ENCODE data around the gene TSC2.

Gene TSC2

DNA sequence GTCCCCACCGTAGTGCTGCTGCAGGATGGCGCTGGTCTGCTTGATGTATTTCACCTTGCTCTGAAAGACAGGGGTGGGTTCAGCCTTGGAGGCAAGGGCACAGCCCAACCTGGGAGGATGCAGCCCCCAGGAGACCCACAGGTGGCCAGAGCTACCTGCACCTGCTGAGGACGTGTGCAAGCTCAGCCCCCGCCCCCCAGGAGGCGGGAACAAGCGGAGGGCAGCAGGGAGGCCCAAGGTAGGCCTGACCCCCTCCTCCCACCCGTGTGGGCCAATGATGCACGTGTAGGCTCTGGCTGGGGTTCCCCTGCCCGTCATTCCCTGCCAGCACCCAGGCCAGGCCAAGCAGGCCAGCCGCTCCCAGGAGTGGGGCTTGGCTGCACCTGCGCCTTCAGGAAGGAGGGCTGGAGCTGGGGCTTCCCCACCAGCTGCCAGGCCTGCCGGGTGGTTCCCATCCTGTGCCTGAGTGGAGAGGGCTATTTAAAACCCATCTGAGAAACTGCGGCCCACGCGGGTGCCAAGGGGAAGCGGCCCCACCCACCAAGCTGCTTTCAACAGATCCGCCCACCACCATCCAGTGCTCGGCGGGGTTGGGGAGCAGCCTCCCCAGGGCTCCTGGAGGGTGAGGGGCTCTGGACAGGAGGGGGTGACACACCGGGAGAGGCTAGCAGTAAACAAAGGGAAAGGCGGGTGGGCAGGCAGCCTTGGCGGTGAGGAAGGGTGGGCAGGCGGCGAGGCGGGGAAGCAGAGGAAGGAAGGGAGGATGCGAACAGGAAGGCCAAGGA, 3.9 kb upstream of the TSC2 start:
- DNase-seq (ENCODE audit: low read depth), result no peak

DNA sequence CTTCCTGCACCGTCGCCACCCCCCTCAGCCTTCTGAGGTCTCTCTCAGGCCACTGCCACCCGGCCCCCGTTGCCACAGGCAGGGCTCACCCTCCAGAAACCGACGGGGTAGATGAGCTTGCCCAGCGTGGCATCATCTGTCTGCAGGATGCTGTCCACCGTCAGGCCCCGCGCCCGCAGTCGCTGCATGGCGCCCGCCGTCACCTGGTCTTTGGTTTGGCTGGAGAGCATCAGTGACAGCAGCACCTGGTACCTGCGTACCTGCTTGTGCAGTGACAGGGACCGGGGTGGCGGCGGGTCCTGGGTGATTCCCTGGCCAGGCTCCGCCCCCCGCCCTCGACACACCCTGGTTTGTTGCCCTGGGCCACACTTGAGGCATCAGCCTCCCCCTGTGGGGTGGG, 3.2 kb upstream of the TSC2 start:
- no peak for DNase-seq (ENCODE audit: low read depth)

DNA sequence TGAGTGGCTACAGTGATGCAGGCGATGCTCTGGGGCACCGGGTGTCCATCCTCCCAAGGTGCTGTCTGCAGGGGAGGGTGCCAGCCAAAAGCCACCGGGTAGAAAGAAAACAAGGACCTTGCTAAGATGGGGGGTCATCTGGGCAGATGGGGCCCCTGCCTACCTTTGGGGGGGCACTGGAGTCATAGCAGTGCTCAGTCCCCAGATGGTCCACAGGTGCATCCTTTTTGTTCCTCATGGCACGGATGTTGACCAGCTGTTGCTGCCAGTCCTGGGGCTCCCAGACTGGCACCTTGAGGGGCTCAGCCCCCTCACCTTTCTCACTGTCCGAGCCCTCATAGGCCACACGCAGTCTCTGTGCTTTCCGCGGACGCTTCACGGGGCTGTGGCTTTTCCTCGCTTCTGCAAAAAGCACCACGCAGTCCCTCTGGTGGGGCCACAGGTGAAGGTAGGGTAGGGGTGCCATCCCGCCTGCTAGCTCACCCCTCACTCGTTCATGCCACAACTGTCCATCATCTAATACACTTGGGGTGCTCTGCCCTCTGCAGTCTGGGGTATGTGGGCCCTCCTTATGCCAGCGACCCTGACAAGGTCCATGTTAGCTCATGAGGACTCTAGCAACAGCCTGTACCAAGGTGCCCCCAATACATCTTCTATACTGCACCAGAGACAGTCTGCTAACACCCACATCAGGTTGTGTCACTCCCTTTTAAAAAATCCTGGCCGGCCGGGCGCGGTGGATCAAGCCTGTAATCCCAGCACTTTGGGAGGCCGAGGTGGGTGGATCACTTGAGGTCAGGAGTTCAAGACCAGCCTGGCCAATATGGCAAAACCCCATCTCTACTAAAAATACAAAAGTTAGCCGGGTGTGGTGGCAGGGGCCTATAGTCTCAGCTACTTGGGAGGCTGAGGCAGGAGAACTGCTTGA, 1.6 kb upstream of the TSC2 start:
- no peak for DNase-seq (ENCODE audit: low read depth)

DNA sequence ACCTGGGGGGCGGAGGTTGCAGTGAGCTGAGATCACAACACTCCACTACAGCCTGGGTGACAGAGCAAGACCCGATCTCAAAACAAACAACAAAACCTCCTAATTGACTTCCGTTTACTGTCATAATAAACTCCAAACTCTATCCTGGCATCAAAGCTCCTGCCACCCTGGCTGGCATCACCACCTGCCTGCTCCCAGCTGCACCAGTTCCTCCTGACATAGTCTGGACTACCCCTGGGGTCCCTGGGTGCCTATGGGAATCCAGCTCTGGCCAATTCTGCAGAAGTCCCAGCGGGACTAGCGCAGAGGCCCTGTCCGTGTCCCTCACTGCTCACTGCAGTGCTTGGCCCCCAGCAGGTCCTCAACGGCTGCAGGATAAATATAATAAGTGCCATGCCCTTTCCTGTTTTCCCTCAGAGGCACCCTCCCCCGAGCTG, 874 bp upstream of the TSC2 start:
- no peak for DNase-seq (ENCODE audit: low read depth)

DNA sequence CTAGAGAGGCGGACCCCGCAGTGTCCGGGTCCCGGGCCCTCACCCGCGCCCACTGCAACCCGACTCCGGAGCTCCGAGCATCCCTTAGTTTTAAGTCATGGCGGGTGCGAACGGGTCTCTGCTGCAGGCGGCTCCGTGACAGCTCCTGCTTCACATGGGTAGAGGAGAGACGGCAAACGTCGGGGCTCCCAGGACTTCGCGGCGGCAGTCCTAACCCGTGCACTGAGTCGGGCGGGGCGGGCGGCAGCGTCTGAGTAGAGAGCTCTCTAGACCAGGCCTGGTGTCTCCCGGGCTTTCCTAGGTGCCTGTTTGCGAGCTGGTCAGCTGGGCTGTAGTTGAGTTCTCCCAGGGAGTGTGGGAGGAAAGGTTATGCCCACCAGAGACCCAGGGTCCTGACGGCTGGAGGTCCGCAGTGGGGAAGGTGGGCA, 345 bp downstream of the TSC2 start:
- DNase-seq (ENCODE audit: low read depth), result no peak

DNA sequence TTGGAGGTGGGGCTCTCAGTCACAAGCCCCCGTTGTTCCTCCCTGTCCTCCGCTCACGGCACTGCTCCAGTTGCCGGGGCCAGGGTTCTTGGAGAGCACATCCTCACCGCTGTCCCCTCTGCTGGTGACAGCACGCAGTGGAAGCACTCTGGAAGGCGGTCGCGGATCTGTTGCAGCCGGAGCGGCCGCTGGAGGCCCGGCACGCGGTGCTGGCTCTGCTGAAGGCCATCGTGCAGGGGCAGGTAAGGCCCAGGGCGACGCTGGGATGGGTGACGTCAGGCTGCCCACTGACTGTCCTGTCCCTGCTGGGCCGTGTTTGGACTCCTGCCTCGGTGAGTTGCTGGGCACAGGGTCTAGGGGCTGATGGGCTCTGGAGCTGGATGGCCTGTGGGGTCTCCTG, 5.4 kb downstream of the TSC2 start:
- no peak for DNase-seq (ENCODE audit: low read depth)

DNA sequence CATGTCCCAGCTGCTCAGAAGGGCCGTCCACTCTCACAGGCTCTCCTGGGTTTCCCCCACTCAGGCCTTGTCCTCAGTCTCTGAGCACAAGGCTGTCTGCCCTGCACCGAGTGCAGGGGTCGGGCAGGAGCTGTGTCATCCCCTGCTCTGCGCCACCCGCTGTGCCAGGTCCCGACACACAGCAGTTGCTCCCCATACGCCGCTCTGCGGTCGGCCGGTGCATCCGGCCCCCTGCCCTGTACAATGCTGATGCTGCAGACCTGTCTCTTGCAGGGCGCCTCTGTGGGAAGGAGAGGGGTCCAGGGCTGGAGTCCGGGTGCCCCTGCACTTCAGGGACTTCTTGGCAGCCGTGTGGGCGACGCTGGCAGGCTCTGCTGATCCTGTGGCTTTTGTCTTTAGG, 6.1 kb downstream of the TSC2 start:
- DNase-seq (ENCODE audit: low read depth), result no peak

DNA sequence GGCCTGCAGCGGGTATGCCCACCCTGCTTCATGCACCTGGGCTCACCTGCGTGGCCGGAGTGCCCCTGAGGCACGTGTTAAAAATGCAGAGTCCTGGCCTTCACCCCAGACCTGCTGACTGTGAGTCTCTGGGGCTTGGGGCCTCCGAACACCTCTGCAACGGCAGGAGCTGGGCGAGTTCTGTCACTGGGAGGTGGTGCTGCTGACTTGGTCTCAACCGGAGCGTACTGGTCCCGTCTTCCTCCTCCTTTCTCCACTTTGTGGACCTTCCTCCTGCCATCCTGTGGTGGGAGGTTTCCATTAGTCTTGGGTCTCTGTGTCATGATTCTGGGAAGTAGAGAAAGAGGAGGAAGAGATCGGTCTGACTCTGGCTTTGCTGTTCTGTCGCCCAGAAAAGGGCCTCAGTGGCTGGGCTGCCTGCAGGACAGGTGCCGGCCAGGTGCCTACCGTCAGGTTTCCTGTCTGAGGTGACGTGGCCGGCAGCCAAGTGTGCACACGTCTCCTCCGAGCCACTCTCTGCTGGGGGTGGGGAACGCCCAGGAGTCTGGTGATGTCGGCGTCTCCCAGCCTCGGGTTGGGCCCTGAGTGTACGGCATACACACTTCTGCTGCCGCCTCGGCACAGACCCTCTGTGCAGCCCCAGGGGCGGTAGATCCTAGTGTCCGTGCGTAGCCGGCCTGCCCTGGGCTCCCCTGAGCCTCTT, 6.9 kb downstream of the TSC2 start:
- DNase-seq (ENCODE audit: low read depth), result no peak

DNA sequence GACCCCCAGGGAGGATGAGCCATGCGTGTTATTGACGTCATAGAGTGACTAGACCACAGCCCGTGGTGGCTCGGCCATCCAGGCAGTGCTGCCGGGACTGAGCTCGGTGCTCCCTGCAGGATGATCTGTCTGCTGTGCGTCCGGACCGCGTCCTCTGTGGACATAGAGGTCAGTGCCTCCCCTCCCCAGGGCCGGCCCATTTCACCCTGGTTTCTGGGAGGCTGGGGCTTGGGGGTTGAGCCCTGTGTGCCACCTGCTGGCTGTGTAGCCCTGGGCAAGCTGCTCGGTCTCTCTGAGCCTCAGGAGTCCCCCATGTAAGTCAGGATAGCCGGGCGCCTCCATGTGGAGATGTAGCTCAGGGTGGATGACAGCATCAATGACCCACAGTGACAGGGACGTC, 8.3 kb downstream of the TSC2 start:
- no peak for DNase-seq (ENCODE audit: low read depth)

DNA sequence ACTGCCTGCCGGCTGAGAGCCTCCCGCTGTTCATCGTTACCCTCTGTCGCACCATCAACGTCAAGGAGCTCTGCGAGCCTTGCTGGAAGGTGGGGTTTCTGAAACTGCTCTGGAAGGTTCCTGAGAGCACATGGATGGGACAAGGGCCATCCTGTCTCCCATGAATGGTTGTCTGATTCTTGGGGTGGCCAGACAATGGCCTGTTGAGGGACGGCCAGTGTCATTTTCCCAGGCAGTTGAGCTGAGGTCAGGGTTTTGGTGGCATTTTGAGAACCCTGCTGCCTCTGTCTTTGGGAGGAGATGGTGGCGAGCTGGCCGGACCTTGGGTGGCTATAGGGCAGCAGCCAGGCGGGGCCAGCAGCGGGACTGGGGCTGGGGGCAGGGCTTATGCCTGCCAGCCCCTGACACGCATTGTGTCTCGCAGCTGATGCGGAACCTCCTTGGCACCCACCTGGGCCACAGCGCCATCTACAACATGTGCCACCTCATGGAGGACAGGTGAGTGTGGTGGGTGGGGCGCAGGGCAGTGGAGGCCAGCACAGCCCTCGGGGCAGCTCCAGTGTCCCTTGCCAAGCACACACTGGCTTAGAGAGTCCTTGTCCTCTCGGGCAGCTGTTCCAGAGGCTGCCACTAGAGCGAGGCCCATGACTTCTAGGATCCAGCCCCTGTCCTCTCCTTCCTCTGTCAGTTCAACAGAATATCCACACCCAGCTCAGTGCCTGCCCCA, 9.1 kb downstream of the TSC2 start:
- no peak for DNase-seq (ENCODE audit: low read depth)

DNA sequence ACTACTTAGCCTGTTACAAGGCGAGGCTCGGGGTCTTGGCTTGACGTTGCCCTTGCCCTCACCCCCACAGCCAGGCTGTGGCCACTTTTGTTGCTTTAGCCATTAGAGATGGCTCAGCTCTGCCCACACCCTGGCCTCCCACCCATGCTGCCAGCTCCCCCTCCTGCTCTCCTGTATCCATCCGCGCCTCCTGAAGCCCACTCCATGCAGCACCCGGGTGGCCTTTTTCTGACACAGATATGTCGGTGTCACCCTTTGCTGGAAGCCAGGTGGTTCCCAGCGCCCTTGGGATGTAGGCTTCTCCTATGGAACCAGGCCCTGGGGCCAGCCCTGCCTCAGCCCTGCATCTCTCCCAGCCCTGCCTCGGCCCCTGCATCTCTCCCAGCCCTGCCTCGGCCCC, 9.7 kb downstream of the TSC2 start:
- DNase-seq (ENCODE audit: low read depth), result no peak

DNA sequence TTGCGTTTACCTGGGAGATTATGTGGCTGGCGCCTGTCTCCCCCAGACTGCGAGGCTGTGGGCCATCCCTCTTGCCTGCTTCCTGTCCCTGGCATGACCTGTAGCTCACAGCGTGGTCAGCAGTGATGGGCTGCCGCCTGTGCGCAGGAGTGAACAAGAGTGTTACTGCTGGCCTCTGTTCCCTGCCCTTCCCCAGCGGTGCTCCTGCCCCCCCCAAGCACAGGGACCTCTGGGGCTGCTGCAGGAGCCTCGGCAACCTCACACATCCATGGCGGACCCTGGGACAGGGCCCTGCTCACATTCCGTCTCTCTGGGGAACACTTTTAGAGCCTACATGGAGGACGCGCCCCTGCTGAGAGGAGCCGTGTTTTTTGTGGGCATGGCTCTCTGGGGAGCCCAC, 10.6 kb downstream of the TSC2 start:
- no peak for DNase-seq (ENCODE audit: low read depth)

DNA sequence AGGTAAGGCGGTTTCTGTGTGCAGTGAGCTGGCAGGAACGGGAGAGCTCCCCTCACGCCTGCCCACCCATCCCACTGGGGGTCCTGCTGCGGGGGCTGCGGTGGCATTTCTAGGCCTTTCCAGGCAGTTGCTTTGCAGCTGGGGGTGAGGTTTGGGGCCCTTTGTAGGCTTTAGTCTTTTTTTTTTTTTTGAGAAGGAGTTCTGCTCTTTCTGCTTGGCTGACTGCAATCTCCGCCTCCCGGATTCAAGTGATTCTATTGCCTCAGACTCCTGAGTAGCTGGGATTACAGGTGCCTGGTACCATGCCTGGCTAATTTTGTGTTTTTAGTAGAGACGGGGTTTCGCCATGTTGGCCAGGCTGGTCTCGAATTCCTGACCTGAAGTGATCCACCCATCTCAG, 11.1 kb downstream of the TSC2 start:
- DNase-seq (ENCODE audit: low read depth), result no peak

DNA sequence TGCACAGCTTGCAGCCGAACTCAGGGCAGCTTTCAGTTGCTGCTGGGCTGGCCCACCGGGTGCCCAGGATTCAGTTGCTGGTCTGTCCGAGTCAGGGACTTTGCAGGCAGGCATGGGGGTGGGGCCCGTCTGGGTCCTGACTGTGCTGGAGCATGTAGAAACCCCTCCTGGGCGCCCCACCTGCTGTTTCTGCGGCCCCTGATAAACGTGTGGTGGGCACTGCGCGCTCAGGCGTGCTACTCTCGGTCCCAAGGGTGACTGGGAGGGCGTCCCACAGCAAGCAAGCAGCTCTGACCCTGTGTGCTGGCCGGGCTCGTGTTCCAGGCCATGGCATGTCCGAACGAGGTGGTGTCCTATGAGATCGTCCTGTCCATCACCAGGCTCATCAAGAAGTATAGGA, 12.6 kb downstream of the TSC2 start:
- no peak for DNase-seq (ENCODE audit: low read depth)

DNA sequence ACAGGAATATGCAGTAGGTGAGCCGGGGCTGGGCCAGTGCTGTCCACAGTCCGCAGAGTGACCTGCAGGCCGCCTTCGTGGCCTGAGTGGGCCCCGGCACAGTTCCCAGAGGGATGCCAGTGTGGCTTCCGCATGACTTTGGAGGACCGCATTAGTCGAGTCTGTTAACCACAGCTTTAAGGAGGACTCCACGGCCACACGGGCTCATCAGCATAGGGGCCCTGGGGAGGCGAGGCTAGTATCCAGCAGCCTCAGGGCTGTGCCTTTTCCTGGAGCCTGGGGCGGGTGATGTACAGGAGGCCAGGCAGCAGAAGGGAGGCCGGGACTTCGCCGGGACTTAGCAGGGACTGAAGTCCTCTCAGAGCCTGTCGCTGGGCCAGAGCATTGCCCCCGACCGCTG, 13.2 kb downstream of the TSC2 start:
- no peak for DNase-seq (ENCODE audit: low read depth)

DNA sequence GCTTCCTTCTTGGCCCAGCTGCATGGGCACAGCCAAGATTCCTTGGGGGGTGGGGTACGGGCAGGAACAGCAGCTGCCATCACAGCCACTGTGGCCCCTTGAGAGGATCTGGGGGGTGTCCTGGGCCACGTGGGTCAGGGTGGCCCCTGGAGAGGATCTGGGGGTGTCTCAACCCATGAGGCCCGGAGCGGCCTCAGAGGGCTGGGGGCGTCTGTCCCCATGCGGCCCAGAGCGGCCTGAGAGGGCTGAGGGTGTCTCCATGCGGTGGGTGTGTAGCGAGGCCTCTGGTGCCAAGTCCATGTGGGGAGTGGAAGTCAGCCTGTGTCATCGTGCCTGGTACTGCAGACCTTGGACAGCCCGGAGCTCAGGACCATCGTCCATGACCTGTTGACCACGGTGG, 13.7 kb downstream of the TSC2 start:
- DNase-seq (ENCODE audit: low read depth), result no peak

DNA sequence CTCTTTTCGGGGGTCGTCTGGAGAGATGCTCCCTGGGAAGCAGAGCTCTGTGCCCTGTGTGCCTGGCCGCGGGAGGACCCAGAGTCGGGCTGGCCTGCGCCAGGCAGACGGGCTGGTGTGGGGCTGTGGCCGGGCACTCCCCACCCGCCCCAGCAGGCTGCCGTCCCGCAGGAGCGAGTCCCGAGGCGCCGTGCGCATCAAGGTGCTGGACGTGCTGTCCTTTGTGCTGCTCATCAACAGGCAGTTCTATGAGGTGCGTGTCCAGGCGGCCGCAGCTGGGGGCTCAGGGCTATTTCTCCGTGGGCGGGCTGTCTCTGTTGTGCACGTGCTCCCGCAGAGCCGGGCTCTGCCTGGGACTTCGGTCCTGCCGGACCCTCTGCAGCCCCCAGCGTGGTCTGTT, 15.0 kb downstream of the TSC2 start:
- DNase-seq (ENCODE audit: low read depth), result no peak

DNA sequence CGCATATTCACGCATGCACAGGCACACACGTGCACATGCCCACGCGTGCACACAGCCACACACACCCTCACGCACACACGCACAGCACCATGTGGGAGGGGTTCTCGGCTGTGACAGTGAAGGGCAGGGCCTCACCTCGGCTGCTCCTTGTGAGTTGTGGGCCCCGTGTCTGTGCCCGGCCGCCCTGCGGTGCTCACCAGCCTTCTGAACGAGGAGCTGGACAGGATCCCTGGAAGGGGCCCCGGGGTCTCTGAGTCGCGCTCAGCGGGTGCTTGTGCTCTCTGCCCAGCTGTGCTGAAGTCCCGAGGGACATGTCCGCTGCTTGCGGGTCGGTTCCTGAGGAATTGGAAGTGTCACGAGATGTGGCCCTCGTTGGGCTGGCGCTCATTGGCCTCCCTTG, 16.1 kb downstream of the TSC2 start:
- no peak for DNase-seq (ENCODE audit: low read depth)

DNA sequence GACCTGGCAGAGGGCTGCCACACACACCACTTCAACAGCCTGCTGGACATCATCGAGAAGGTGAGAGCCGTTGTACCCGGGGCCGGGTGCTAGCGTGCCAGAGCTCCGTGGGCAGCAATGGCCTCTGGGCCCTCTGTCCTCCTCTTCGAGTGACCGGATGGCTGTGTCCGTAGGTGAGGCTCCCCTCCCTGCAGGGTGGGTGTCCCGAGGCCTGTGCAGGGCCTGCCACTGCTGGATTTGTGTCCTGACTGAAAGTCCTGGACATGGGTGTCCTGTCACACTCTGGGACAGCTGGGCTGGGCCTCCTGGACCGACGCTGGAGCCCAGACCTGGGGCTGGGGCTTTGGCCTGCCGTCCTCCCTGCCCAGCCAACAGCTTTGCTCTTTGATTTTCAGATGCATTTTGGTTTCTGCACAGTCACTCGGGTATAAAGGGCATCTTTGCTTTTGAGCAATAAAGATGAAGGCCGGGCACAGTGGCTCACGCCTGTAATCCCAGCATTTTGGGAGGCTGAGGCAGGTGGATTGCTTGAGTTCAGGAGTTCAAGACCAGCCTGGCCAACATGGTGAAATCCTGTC, 16.7 kb downstream of the TSC2 start:
- DNase-seq (ENCODE audit: low read depth), result no peak

DNA sequence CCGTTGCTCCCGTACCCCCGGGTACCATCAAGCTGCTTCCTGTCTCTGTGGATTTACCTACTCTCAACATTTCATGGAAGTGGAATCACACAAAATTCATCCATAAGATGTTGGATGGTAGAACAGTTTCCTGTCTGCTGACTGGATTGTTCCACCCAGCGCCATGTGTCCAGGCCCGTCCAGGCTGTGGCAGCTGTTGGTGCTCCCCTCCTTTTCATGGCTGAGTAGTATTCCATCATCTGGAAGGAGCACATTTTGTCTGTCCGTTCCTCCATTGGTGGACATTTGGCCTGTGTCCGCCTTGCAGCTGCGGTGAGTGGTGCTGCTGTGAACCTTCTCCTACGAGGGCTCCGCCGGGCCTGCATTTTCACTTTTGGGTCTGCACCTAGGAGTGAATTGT, 18.4 kb downstream of the TSC2 start:
- no peak for DNase-seq (ENCODE audit: low read depth)

DNA sequence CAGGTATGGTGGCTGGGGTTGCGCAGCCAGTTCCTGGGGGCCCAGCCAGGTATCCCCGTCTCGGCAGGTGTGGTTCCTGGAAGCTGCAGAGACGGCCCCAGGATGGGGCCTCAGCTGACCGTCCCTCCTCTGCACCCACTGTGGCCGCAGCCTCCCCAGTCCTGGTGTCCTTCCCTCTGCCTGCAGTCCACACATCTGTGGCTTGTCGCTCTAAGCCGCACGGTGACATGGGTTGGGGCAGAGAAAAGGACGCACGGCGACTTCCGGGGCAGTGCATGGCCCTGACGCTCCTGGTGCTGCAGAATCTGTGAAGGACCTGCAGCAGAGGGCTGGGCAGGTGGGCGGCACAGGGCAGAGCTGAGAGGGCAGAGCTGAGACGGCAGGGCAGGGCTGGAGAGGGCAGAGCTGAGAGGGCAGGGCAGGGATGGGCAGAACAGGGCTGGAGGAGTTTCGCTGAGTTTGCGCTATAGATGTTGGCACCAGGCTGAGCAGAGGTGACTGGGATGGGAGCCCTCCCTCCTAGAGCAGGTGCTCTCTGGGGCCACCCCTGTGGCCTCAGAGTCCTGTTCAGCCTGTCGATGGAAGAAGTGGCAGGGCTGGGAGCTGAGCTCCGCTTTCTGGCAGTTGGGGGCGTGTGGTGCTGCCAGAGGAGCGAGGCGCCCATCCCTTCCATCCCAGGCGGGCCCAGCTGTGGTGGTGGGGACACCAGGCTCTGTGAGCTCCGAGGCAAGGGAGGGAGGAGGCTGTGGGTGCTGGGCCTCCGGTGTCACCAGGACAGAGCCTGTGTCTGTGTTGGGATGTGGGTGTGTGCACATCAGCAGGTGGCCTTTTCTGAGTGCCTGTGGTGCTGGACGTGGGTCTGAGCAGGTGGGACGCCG, 23.0 kb downstream of the TSC2 start:
- DNase-seq (ENCODE audit: low read depth), result no peak

Data from fibroblast of the conjunctiva (primary cell).